Measurements from ENCODE around the gene IGFN1.
"Not testable (repeated sequence)": the region's sequence is repeated elsewhere in the genome, so short reads cannot be mapped to it uniquely, and the experiment has no call there.

Gene IGFN1

DNA sequence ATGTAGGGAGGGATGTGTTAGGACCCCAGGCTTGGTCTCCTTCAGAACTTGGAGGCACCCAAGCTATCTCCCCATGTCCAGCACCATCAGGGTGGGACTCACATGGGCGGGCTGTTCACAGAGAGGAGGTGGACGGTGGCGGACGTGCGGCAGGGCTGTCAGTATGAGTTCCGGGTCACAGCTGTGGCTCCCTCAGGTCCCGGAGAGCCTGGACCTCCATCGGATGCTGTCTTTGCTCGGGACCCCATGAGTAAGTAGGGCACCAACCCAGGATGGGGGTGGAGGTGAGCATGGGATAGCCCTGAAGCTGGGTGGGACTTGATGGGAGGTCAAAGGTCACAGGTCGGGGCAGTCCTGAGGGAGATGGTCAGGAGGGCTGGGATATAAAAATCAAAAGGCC lies 27.8 kb downstream of the IGFN1 start:
- no peak for DNase-seq (ENCODE audit: low spot score)

DNA sequence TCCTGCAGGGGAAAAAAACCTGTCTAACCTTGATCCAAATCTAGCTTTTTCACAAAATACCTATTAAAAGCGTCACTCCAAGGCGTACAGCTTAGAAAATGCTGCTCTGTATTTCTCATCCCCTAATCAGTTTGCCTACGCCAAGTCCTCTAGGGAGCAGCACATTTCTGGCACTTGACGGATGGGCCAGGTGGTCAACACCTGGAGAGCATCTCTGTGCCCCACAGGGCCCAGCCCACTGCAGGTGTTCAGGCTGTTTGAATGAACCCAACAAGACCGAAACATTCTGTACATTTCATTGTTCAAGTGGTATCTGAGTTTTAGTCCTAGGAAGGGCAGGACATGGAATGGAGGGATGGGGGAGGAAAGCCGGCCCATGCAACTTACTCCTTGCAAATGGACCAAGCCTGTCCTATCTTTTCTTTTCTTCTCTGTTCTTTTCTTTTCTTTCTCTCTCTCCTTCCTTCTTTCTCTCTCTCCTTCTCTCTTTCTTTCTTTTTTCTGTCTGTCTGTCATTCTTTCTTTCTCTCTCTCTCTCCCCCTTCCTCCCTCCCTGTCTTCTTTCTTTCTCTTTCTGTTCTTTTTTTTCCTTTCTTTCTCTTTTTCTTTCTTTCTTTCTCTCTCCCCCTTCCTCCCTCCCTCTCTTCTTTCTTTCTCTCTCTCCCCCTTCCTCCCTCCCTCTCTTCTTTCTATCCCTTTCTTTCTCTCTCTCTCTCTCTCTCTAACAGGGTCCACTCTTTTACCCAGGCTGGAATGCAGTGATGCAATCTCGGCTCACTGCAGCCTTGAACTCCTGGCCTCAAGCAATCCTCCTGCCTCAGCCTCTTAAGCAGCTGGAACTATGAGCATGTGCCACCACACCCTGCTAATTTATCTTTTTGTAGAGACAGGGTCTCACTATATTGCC lies 29.1 kb downstream of the IGFN1 start:
- no peak for DNase-seq (ENCODE audit: low spot score)

DNA sequence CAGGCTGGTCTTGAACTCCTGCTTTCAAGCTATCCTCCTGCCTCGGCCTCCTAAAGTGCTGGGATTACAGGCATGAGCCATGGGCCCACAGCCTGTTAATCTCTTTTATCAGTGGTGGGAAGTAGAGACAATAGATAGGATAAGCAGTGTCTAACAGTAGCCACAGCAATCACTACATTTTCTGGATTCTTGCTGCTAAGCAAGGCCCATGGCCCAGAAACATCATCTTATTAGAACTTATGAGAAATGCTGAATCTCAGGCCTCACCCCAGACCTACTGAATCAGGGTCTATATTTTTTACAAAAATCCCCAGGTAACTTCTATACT lies 29.7 kb downstream of the IGFN1 start:
- DNase-seq (ENCODE audit: low spot score): no peak

DNA sequence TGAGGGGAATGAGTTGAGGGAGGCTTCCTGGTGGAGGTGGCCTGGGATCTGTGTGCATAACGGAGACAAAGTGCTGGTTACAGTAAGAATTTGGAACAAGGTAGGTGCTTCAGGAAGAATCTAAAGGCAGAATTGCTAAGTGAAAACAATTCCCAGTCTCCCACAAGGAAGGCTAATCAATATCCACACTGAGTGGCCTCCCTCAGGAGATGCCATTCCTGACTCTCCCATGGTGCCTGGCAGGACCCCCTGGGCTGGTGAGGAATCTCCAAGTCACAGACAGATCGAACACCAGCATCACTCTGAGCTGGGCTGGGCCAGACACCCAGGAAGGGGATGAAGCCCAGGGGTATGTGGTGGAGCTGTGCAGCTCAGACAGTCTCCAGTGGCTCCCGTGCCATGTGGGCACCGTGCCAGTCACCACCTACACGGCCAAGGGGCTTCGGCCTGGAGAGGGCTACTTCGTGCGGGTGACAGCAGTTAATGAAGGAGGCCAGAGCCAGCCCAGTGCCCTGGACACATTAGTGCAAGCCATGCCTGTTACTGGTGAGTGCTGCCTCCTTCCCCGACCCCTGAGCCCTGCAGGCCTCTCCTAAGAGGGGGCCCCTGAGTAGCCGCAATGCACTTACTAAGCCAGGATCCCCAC lies 30.7 kb downstream of the IGFN1 start:
- DNase-seq (ENCODE audit: low spot score): no peak

DNA sequence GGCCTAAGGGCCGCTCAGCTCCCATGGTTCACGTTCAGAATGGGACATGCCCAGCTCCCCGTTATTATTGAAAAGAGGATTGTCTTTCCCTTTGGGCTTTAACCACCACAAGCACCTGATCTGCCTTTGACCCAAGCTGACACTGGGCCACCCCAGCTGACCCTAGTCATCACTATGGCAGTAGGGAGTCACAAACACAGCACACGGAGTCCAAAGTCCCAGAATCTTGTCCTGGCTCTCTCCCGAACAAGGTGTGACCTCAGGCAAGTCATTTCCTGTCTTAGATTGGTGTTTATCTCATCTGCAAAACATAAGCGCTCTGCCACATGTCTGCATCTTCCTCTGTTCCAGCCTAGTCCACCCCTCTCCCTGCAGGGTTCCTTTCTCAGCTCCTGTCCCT lies 31.5 kb downstream of the IGFN1 start:
- peak; percentile 37 for DNase-seq (ENCODE audit: low spot score)

DNA sequence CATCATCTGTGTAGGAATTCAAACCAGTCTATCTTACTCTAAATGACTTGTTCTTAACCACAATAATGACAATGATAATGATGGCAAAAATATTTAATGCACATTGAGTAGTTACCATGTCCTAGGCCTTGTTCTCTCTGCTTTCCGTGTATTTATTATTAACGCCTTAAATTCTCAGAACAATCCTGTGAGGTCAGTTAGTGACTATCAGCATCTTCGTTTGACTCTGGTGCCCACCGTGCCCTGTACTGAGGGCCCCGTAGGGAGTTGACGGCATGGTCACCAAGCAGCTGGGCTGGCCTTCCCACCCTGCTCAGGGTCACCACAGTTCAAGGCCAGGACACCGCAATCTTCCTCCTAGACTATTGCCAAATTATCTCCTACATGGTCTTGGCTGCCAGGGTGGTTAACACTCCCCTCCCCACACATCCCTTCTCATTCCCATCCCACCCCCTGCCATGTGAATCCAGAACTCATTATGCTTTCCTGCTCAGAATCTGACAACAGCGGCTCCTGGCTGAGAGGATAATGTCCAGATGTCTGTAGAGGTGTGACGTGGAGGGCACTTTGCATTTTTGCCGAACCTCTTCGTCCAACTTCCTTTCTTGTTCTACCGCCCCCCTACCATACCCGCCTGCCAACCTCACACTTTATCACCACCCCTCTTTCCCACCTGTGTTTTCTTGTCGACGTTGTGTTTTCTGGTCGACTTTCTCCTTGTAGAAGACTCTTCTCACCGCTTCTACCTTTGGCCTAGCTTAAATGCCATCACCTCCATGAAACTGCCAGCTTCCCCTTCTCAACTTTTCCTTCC lies 33.4 kb downstream of the IGFN1 start:
- no peak for DNase-seq (ENCODE audit: low spot score)

DNA sequence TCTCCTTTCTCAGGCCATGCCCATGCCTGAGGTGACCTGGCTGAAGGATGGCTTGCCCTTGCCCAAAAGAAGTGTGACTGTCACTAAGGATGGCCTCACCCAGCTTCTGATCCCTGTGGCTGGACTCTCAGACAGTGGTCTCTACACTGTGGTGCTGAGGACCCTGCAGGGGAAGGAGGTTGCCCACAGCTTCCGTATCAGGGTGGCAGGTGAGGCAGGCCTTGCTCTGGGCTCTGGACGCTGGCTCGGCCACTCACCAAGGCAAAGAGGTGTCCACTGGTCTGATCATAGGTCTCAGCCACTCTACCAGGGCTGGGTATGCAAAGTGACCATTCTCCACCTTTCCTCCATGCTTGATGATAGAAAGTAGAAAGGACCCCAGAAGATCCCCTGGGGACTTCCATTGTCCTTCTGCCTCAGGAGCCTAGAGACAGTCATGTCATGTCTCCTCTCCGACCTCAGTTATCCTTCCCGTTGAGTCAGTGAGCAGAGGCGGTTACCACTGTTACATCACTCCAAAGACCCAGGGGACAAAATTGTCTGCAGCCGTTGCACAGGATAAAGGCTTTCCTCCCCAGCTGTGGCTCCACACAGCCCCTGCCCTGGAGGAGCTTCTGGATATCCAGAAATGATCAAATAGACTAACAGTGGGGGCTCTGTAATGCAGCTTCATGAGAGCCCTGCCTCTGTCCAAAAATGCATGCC lies 34.2 kb downstream of the IGFN1 start:
- no peak for DNase-seq (ENCODE audit: low spot score)

DNA sequence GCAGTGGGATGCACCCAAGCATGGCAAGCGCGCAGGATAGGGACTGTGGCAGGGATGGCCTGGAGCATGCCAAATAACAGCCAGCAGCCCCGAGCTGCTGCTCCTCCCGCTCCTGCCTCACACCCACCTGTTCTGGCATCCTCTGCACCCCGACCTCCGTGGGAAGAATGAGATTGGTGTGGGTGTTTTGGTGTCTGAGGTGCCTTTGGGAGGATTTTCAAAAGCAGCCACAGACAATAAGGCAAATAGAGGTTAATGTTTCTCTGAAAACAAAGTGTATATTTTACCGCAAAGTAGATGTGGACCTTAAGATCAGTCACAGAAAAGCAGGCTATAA lies 35.5 kb downstream of the IGFN1 start:
- no peak for DNase-seq (ENCODE audit: low spot score)

DNA sequence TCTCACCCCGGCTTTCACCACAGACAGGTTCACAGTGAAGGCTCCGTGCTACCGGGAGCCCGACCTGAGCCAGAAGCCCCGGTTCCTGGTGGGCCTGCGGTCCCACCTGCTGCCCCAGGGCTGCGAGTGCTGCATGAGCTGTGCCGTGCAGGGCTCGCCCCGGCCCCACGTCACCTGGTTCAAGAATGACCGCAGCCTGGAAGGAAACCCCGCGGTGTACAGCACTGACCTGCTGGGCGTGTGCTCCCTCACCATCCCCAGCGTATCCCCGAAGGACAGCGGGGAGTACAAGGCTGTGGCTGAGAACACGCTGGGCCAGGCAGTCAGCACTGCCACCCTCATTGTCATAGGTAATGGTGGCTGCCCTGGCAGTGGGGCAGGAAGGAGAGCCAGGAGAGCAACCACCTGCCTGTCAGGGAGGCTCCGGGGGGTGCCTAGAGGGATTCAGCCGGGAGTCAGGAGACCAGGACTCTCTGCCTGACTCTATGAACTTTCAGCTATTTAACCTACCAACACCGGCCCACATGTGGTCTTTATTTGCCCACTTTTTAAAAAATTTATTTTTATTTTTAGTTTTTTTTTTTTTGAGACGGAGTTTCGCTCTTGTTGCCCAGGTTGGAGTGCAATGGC lies 36.4 kb downstream of the IGFN1 start:
- DNase-seq (ENCODE audit: low spot score): no peak

DNA sequence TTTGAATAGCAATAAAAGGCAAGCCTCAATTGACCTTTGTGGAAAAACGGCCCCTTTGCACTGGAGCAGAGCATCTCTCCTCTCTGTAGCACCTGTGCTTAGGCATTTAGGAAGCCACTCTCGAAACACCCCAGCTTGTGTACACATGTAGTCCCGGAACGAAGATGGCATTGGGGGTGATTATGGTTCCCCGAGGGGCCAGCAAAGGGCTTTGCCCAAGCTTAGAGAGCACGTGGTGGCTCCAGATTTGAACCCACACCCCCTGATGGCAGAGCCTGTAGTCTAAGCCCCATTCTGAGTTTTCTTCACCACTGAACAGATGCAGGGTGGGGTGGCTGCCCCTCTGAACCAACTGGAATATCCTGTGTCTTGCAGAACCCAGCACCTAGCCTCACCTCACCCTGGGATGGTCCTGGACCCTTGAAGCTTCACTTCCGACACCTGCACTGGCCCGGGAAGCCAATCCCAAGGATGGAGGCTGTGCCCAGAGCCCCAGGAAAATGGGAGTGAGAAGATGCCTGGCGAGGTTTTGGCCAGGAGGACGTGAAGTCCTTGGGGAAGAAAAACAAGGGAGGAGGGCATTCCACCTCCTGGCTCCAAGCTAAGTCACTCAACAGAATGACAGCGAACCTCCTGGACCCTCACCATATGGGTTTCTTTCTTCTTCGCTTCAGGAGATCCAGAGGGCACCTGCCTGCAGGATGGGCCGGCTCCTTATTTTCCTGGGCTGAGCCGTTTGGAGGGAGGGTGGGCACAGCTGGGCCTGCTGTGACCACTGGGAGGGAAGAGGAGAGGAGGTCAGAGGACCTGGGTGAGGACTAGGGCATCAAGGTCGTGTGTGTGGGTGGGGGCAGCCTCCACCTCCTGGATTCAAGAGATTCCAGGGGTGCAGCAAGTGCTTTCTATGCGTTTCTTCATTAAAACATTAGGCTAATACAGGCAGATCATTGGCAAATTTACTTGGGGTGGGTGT lies 37.7 kb downstream of the IGFN1 start:
- no peak for DNase-seq (ENCODE audit: low spot score)

DNA sequence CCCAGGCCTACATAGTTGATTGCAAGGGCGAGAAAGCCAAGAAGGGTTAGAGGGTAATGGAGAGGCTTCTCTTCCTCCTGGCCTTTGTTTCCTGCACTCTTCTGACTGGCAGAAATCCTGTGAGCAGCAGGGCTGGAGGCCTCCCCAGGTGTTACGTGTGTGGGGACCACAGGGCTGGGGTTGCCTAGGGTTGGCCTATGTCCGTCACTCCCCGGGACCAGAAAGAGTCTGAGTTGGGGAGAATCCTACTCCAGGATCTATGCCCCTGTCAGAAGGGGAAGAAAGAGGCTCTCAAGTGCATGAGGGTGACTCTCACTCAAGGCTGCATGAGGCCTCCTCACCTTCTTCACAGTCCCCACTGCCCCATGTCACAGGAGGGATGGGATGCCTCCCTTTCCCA lies 38.5 kb downstream of the IGFN1 start:
- DNase-seq (ENCODE audit: low spot score): no peak

DNA sequence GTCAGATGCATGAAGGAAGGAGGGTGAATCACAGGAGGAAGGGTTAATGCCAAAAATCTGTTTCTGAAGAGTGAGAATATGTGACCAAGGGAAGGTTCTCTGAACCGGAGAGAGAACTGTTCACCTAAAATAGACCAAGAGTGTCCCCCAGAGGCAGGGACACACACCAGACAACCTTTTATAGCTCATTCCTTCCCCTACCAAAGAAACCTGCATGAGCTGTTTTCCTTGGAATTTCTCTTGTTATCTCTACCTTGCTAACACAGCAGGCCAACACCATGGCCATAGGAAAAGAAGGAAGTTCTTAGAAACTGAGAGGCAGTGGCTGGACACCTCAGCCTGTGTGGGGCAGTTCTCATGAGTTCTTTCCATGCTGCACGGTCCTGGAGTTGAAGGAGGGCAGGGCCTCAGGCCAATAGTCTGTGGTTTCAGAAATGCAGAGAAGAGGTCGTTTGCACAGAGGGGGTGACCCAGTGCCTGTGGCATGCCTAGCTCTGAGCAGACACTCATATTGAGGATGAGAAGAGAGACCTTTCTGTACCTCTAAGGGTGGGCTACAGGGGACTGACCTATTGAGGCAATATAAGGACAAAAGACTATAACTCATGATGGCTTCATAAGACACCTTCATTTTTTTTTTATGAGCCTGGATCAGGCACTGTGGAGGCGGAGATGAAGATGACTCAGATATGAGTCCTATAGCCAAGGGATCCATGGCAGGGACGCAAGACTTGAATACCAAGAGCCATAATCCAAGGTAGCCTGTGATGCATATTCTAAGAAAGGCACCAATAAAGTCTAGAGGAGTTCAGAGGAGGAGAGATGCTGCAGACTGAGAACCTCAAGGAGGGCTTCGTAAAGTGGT lies 39.4 kb downstream of the IGFN1 start:
- DNase-seq (ENCODE audit: low spot score): no peak

DNA sequence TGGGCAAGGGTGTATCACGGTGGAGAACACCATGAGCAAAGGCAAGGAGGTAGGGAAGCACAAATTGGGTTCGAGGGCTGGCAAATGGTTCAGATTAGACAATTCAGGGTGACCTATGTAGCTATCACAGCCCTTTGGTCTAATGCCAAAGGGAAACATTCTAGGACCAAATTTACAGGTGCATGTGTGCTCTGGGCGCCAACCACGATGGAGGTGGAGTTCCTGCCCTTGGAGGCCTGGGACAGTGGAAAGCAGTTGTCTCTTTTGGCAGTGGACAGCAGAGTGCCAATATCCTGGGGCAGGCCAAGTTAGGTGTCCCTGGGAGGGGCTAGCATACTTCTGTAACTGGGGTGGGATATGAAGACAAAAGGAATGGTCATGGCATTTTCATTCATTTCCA lies 40.1 kb downstream of the IGFN1 start:
- no peak for DNase-seq (ENCODE audit: low spot score)

DNA sequence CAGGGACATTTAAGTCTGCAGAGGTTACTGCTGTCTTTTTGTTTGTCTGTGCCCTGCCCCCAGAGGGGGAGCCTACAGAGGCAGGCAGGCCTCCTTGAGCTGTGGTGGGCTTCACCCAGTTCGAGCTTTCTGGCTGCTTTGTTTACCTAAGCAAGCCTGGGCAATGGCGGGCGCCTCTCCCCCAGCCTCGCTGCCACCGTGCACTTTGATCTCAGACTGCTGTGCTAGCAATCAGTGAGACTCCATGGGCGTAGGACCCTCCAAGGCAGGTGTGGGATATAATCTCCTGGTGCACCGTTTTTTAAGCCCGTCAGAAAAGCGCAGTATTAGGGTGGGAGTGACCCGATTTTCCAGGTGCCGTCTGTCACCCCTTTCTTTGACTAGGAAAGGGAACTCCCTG lies 49.0 kb downstream of the IGFN1 start:
- not testable (repeated sequence) for DNase-seq (ENCODE audit: low spot score)

DNA sequence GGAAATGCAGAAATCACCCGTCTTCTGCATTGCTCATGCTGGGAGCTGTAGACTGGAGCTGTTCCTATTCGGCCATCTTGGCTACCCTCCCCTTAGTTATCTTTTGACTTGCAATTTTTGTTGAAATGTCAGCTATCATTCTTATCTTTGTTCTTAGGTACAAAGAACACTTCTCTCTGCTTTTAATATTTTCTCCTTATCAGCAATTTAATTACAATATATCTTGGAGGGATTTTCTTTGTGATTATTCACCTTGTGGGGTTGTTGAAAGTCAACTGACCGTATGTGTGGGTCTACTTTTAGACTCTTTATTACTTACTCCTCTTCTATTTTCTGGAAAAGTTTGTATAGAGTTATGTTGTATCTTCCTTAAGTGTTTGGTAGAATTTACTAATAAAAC lies 49.5 kb downstream of the IGFN1 start:
- no peak for DNase-seq (ENCODE audit: low spot score)

DNA sequence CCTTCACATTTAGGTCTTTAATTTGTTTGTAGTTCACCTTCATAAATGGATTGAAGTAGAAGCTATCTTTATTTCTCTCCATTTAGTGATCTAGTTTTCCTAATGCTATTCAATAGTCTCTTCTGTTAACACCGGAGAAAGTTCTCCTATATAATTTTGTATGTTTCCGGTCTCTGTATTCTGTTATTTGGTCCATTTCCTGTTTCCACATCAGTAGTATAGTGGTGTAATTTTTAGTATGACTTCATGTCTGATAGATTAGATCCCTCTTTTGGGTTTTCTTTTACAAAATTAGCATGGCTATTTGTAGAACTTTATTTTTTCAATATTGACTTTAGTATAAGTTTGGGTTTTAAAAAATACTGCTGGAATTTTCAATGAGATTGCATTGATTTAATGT lies 51.1 kb downstream of the IGFN1 start:
- DNase-seq (ENCODE audit: low spot score): no peak

DNA sequence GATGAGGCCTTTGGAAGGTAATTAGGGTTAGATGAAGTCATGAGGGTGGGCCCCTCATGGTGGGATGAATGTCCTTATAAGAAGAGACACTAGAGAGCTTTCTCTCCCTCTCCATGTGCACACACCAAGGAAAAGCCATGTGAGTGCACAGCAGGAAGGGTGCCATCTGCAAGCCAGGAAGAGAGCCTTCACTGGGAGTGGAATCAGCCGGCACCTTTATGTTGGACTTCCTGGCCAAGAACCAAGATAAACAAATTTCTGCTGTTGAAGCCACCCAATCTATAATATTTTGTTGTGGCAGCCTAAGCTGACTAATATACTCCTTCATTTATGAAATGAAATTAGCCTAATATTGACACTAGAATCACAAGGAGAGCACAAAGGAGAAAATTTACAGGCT lies 54.5 kb downstream of the IGFN1 start:
- DNase-seq (ENCODE audit: low spot score): no peak

DNA sequence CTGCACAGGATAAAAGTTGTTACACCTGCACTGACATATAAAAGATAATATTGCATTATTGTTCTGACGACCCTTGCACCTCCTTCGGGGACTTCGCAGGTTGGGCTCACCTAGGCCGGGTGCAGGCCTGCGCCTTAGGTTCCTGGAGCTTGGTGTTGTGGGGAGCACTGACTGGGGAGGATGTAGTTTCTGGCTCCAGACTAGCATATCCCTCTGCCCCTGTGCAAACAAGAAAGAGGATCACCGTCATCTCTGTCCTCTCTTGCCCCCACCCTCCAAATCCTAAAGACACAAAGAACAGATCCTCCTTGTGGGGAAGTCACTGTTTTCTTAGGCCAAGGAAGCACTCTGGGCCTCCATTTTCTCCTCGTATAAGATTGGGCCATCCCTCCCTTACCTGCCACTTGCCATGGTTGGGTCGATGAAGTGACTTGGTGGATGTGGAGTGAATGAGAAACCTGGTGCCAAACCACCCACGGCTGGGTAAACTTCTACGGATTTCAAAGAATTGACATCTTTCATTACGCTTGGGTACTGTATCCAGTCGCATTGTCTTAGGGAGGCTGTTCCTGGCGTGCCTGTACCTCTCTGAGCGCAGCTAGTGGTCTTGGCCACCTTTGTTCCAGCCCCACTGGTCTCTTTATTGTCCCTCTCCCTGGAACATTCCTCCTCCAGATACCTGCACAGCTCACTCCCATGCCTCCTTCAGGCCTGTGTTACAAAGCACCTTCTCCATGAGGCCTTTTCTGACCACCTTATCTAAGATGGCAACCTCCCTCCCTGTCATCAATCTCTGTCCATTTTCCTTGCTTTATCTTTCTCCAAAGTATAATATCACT lies 58.3 kb downstream of the IGFN1 start:
- no peak for DNase-seq (ENCODE audit: low spot score)

All from HuH-7.5 (cell line).